GM10266 (cell line): ENCODE measurements around the gene OGA.

Experiments used
- DNase-seq: peaks from one replicate; pipeline ENCODE4 v3.0.0; 2012; ENCODE audit errors: extremely low spot score
- TF ChIP-seq, protein P1 (sequence below): IDR thresholded peaks from 2 replicates; pipeline ENCODE4 v1.5.1; 2012; ENCODE audit warnings: mild to moderate bottlenecking, low read depth; ENCODE audit not compliant: control insufficient read depth, insufficient read depth; ENCODE audit errors: missing control alignments

Gene OGA

GRCh38 chr10:101773923-101774588 is 44.2 kb downstream of the OGA start:
- DNase-seq = no peak

DNA sequence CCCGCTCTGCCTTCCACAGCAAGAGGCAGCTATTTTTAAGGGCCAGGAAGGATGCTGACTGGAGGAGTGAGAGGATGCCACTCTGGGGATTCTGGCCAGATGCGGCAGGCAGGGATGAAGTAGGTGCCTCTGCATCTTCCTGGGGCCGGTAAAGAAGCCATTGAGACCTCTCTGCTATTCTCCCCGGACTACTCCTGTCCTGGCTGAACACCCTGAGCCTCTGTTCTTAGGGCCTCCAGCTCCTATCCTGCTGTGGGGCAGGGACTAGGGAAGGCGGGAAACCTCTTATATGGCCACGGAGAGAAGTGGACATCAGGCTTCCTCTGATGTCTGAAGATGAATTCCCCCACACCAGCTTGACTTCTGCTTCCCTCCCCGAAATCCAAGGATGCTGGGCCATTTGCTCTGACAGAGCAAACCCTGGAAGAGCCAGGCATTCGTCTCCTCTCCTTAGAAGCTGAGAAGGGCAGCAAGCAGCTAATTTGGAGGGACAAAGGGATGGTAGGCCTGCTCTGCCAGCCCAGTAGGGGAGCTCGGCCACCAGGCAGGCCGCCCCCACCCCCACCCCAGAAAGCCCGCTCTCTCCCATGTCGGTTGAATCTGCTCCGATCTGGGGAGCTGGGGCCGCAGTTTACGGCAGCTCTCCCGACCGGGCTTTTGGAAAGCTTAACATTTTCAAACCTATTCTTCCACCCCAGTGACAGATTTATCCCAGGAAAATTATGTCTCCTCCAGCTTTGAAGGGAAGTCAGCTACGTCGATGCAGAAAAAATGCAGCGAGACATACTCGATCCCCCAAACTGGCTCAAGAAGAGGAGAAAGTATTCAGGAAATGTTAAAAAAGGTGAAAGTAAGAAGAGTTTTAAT is 45.1 kb downstream of the OGA start:
- no peak for DNase-seq

More at GRCh38 chr10:101773923-101774588, 44.2 kb downstream of the OGA start:
- TF ChIP-seq, protein P1, sequence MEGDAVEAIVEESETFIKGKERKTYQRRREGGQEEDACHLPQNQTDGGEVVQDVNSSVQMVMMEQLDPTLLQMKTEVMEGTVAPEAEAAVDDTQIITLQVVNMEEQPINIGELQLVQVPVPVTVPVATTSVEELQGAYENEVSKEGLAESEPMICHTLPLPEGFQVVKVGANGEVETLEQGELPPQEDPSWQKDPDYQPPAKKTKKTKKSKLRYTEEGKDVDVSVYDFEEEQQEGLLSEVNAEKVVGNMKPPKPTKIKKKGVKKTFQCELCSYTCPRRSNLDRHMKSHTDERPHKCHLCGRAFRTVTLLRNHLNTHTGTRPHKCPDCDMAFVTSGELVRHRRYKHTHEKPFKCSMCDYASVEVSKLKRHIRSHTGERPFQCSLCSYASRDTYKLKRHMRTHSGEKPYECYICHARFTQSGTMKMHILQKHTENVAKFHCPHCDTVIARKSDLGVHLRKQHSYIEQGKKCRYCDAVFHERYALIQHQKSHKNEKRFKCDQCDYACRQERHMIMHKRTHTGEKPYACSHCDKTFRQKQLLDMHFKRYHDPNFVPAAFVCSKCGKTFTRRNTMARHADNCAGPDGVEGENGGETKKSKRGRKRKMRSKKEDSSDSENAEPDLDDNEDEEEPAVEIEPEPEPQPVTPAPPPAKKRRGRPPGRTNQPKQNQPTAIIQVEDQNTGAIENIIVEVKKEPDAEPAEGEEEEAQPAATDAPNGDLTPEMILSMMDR = no peak

DNA sequence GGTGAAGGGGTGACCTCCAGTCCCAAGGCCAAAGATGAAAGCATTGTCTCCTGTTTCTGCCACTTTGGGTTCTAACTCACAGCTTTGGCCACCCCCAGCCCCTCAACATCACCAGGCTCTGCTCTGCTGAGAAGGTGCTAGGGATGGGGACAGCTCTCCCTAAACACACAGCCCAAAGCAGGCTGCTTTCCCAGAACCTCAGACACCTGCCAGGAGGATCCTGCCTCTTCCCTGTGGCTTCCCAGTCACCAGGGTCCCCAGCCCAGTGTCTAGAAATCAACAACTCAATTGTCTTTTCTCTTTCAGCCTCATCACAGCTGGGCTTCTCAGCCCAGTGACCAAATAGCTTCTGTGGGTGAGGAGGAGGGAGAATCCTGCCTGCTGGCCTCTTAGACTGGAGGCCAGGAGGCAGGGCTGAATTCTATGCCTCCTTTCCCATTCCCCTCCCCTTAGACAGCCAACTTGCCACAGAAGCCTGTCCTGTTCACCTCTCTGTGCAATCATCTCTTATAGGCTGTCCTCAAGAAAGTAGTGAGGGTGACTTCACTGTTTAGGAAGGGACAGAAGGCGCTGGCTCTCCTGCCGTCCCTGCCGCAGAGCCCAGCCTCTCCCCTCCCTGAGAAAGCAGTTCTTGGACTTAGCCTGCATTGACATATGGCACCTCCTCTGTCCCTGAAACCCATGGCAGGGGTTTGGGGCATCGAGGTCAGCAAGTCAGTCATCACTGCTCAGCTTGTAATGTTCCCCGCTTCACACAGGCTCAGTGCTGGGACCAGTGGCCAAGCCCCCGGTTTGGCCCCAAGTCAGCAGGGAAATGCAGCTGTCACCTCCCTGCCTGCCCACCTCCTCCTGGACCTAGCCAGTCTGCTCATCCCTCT is 46.0 kb downstream of the OGA start:
- no peak for DNase-seq
- TF ChIP-seq, protein P1 = no peak

More for the DNA sequence above, 45.1 kb downstream of the OGA start:
- TF ChIP-seq, protein P1 = no peak

- DNase-seq = no peak
- TF ChIP-seq, protein P1 = no peak
These were observed 46.9 kb downstream of the OGA start for GRCh38 chr10:101771380-101771779.

DNA sequence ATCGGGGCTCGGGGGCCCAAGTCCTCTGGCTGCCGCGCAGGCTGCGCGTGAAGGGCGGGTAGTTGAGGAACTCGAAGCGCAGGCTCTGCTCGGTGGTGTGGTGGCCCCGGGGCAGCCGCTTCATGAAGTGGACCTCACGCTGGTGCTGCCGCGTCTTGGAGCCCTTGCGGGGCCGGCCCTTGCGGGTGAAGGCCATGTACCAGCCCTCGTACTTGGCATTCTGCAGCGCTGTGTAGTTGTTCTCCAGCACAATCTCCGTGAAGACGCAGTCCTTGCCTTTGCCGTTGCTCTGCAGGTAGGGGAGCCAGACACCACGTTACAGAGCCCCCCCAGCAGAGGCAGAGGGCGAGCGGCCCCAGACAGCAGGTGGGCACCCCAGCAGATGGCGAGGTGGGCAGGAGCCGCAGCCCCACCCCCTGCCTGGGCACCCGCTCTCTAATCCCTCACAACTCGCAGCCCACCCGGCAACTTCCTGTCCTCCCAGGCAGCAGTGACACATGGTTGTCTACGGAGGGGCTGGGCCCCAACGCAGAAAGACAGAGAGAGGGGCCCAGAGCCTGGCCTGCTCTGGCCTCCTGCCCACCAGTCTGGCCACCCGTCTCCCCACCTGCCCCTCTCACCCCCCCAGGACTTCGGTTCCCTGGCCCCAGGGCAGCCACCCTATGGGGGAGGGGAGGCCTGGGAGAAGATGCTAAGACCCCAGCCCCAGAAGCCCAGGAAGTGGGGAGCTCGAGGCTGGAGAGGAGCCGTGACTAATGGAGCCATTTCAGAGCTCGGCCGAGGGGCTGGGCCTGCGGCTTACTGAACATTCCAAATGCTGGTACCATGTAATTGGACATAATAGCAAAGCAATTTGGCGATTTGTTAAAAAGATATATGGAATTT is 47.7 kb downstream of the OGA start:
- TF ChIP-seq, protein P1 = no peak
- DNase-seq = no peak

DNA sequence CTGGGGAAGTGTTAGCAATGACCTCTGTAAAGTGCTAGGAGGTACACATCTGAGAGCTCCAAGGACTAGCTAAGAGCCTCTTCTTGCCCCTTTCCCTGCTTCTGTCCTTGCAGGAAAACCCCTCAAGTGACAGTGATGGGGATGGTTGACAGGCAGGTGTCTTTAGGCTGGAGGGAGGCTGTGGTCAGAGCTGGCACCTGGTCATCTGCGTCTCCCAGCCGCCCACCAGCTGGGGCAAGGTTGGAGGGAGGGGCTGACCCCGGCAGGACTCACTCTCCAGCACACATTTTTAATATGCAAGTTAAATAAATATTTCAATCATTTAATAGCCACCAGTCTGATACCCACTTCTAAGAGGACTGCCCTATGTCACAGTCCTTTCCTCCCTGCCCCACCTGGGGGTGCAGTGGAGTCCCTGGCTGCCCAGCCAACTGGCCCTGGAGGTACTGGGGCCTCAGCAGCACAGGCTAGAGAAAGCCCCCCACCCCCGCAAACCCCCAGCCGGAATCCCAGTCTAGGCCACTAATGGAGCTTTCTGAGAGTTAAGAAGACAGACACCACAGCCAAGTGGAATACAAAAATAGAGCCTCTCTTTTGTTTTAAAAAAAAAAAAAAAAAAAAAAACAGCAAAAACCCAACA is 48.6 kb downstream of the OGA start:
- TF ChIP-seq, protein P1 = no peak
- no peak for DNase-seq
